Activated CD4-positive, alpha-beta T cell treated with anti-CD3 and anti-CD28 coated beads, Interleukin-2, amount 50 U/mL, for 48 hours (primary cell): ENCODE results near the gene PAK4.
"Not testable (repeated sequence)": the region's sequence is repeated elsewhere in the genome, so short reads cannot be mapped to it uniquely, and the experiment has no call there.

ENCODE experiments used
- DNase-seq, 2 experiments: peaks; one replicate each; pipeline ENCODE4 v3.0.0-alpha.2; 2020

PAK4 gene

GRCh38 chr19:39125554-39126311 is at the start of gene PAK4:
Gene PAK4, plus strand, starts transcription at chr19:39125786. Its CDS starts 43,768 bp downstream, at chr19:39169554.
- peak; percentile 99 for DNase-seq

GRCh38 chr19:39077323-39077722 is 48.3 kb upstream of the PAK4 start:
- DNase-seq: no peak

GRCh38 chr19:39078436-39079200 is 47.0 kb upstream of the PAK4 start:
- DNase-seq: no peak

DNA sequence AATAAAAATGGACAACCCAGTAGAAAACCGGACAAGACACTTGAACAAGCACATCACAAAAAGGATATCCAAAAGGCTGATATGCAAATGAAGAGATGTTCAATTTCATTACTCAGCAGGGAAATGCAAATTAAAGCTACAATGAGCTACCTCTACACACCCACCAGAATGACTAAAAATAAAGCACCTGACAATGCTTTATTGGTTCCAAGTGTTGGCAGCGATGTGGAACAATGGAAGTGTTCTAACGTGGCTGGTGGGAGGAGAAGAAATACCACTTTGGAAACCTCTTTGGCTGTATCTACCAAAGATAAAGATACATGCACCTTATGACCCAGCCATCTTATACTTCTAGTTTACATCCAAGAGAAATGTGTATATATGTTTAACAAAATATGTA is 45.2 kb upstream of the PAK4 start:
- no peak for DNase-seq

- DNase-seq: no peak
Measured at GRCh38 chr19:39082167-39082566, 43.4 kb upstream of the PAK4 start.

DNA sequence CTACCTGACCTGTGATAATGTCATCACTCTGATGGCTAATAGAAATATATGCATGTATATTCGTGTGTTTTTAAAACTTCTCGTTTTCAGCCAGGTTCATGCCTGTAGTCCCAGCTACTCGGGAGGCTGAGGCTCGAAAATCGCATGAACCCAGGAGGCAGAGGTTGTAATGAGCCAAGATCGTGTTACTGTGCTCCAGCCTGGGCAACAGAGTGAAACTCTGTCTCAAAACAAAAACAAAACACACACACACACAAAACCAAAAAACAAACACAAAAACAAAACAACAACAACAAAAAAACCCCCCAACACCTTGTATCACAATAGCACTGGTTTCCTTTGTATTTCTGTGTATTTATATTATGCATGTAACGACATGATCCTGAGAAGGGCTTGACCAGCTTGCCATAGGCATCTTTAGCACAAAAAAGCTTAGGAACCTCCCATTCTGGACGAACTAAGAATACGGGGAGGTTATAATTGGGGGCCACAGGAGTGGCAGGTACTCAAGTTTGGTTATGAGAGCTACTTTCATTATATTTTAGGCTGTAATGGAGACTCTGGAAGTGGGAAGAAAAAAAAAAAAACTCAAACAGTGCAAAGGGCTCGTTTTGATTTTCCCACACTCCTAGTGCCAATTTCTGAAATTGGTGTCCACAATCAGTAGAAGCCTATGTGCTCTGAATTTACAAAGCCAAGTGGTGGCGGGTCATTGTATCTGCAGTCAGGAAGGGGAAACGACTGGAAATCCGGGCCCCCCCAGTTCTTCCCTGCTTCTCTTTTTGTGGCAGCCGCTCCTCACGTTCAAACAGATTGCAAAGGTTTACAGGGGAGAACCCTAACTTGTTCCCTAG is 42.6 kb upstream of the PAK4 start:
- DNase-seq: no peak

GRCh38 chr19:39083599-39083982 is 42.0 kb upstream of the PAK4 start:
- DNase-seq: no peak

DNA sequence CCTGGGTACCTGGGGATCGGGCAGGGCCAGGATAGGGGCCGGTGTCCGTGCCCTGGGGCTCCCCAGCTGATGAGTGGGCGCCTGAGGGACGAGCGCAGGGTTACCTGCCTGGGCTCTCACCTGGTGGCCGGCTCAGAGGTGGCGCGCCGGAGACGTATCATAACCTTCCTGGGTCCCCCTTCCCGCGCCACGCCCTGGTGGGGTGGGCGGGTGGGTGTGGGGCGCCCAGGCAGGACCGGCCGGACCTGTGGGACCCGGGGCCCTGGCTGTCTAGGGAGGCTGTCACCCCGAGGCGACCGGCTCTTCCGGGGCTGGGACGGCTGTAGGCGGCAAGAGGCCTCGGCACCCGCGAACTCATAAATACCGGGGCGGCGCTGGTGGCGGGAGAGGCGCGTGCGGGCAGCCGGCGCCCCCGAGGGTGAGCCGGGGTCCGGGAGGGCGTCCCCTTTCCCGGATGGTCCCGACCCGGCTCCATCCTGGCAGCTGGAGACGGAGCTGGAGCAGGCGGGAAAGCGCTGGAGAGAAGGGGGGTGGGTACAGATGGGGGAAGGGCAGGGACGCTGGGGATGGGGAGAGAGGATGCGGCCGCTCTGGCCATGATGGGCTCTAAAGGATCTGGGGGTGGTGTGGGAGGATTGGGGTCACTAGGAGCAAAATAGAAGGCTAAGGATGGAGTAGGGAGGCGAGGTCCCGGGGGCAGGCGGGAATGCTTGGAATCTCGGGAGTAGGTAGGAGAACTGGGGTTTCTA is 41.4 kb upstream of the PAK4 start, which contains the start of gene ACP7:
Gene ACP7 (plus strand): TSS at position 386 of the 749 bp plus-strand sequence. CDS start 902 bp downstream, outside the sequence.
- peak; percentile 9 to 24 for DNase-seq

DNA sequence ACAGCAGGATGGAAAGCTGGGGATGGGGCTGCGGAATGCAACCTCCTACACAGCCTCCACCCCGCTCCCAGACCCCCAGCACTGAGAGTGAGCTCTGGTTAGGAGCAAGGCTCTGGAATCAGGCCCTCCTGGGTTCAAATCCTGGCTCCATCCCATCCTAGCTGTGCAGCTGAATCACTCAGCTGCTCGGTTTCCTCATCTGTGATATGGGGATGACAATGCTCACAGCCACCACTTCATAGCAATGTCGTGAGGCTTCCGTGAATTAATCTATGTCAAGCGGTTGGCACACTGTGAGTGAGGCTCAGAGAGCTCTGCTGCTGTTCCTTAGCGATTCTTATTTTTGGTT is 40.9 kb upstream of the PAK4 start:
- DNase-seq: no peak

DNA sequence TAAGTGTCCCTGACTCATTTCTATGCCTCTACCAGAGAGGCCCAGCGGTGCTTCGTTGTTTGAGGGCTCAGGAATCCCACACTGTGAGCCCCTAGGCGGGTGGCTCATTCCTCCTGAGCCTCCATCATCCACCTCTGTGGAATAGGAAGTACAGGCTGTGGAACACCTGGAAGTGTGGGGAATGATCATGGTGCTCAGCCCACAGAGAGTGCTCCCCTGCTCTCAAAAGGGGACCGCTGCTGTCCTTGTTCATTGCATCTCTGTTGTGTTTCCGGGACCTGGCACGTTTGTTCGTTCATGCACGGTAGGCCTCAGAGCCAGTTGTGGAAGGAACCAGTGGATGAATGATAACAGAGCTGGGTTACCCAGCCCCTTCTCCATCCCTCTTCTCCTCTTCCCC is 40.2 kb upstream of the PAK4 start:
- no peak for DNase-seq

DNA sequence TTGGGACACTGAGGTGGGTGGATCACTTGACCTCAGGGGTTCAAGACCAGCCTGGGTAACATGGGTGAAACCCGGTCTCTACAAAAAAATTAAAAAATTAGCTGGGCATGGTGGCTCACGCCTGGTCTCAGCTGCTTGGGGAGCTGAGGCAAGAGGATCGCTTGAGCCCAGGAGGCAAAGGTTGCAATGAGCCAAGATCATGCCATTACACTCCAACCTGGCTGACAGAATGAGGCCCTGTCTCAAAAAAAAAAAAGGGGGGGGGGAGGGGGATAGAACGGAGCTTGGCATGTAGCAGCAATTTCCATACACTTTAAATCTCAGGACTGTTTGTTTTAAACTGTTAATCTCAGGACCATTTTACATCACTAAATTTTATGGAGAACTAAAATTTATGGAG is 39.2 kb upstream of the PAK4 start:
- DNase-seq: no peak

GRCh38 chr19:39087907-39088686 is 37.5 kb upstream of the PAK4 start:
- DNase-seq: no peak

- not testable (repeated sequence) for DNase-seq
Measured at GRCh38 chr19:39090016-39090415, 35.6 kb upstream of the PAK4 start.

DNA sequence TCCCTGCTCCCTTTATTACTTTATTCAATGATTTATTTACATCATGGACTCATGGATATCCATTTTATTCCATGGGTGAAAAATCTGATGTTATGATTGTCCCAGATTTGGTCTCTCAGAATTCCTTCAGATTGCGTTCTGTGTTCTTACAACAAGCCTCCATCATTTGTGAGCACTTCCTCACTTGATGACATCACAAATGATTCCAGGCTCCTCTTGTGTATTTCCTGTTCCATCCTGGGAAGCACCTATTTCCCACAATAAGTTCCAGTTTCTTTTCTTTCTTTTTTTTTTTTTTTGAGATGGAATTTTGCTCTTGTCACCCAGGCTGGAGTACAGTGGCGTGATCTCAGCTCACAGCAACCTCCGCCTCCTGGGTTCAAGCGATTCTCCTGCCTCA is 34.7 kb upstream of the PAK4 start:
- DNase-seq: no peak

GRCh38 chr19:39095799-39096540 is 29.6 kb upstream of the PAK4 start:
- not testable (repeated sequence) for DNase-seq

DNA sequence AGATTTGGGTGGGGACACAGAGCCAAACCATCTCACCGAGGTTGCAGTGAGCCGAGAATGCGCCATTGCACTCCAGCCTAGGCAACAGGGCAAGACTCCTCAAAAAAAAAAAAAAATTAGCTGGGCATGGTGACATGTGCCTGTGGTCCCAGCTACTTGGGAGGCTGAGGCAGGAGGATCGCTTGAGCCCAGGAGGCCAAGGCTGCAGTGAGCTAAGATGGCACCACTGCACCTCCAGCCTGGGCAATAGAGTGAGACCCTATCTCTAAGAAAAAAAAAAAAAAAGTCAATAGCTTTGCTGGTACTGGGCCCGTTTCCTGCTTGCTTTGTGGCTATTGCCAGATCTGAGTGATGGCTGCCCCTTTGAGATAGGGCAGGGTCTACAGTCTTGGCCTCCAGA is 28.3 kb upstream of the PAK4 start:
- DNase-seq: no peak

DNA sequence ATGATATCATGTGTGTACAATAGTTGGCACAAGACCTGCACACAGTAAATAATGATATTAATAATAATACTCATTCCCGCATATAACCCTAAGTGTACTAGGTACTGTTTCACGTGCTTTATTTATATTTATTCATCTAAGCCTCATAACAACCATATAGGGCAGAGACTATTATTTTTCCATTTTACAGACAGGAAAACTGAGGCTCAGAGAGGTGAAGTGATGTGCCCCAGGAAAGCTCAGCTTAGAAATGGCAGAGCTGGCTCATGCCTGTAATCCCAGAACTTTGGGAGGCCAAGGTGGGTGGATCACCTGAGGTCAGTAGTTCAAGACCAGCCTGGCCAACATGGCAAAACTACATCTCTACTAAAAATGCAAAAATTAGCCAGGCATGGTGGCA is 27.9 kb upstream of the PAK4 start:
- DNase-seq: no peak

DNA sequence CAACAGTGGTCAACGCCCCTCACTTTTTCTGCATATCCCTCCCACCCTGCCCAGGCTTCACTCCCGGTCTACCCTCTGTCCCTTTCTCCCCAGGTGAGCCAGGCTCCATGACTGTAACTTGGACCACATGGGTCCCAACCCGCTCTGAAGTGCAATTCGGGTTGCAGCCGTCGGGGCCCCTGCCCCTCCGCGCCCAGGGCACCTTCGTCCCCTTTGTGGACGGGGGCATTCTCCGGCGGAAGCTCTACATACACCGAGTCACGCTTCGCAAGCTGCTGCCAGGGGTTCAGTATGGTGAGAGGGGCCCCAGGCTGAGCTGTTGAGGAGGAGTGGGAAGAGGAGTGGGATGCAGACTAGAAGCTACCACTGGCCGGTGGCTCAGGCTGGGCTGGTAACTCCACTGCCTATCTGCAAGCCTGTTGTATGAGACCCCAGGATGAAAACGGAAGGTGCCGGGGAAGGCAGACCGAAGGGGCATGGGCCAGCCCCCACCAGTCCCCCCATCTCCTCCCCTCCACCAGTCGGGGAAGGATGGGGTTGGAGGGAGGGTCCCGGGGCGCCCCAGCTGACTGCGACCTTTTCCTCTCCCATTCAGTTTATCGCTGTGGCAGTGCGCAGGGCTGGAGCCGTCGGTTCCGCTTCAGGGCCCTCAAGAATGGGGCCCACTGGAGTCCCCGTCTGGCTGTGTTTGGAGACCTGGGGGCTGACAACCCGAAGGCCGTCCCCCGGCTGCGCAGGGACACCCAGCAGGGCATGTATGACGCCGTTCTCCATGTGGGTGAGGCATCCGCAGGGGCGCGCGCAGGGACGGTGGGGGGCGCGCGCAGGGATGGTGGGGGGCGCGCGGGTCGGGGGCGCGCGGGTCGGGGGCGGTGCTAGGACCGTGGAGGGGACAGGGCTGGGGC is 27.0 kb upstream of the PAK4 start:
- no peak for DNase-seq

- no peak for DNase-seq
Measured at GRCh38 chr19:39099341-39099740, 26.2 kb upstream of the PAK4 start.
